DMS114 treated with DMSO at 0.1 percent for 48 hours (cell line): Measurements from ENCODE around the gene SRP9.
A peak's percentile ranks its signal among the peaks of the same experiment; 100 is the strongest.
"Not testable (repeated sequence)": the region's sequence is repeated elsewhere in the genome, so short reads cannot be mapped to it uniquely, and the experiment has no call there.

ENCODE experiments used
- DNase-seq: peaks from one replicate; lab custom pipeline; 2025; ENCODE audit not compliant: unreplicated experiment; lab: John Stamatoyannopoulos, UW

The SRP9 gene

GRCh38 chr1:225774281-225775147, 3.1 kb upstream of the SRP9 start:
- DNase-seq, result no peak

- no peak for DNase-seq
These were observed 1.3 kb upstream of the SRP9 start for GRCh38 chr1:225776294-225776693.

- DNase-seq, result no peak
These were observed 506 bp upstream of the SRP9 start for GRCh38 chr1:225777058-225777582.

- DNase-seq, result no peak
These were observed 677 bp downstream of the SRP9 start for GRCh38 chr1:225778337-225778669.

- DNase-seq, result not testable (repeated sequence)
These were observed 1.5 kb downstream of the SRP9 start for GRCh38 chr1:225779165-225779564.

- DNase-seq, result no peak
These were observed 2.5 kb downstream of the SRP9 start for GRCh38 chr1:225780134-225780533.

- no peak for DNase-seq
These were observed 3.0 kb downstream of the SRP9 start for GRCh38 chr1:225780630-225781029.

GRCh38 chr1:225789142-225789541, 11.5 kb downstream of the SRP9 start:
- not testable (repeated sequence) for DNase-seq

- no peak for DNase-seq
These were observed 17.3 kb downstream of the SRP9 start for GRCh38 chr1:225794954-225795353.

- not testable (repeated sequence) for DNase-seq
These were observed 18.5 kb downstream of the SRP9 start for GRCh38 chr1:225796097-225796496.

- not testable (repeated sequence) for DNase-seq
These were observed 23.5 kb downstream of the SRP9 start for GRCh38 chr1:225801146-225801545.

- DNase-seq, result no peak
These were observed 28.6 kb downstream of the SRP9 start for GRCh38 chr1:225806249-225806648.

GRCh38 chr1:225806736-225807135, 29.1 kb downstream of the SRP9 start:
- not testable (repeated sequence) for DNase-seq

- no peak for DNase-seq
These were observed 30.5 kb downstream of the SRP9 start for GRCh38 chr1:225808136-225808535.

GRCh38 chr1:225809842-225810578, 32.4 kb downstream of the SRP9 start, which contains the start of gene EPHX1:
Gene EPHX1, plus strand, starts transcription at chr1:225810124. Its CDS starts 18,606 bp downstream, at chr1:225828730.
- peak; percentile 82 for DNase-seq

GRCh38 chr1:225810579-225811538, 33.2 kb downstream of the SRP9 start:
- not testable (repeated sequence) for DNase-seq

GRCh38 chr1:225811622-225812487, 34.2 kb downstream of the SRP9 start:
- no peak for DNase-seq

GRCh38 chr1:225812488-225813213, 35.0 kb downstream of the SRP9 start:
- DNase-seq, result no peak
